Thoracic aorta (tissue), 2 donors: ENCODE measurements around the gene EMP2. TPM values are rescaled to one million over a fixed set of nuclear protein-coding genes. Genes with fewer than 3 reads are reported as not detected.

Source experiments
- ATAC-seq: fragments of 150-250 bp; one replicate; pipeline ENCODE4 v1.8.0; 2017; ENCODE audit warnings: low read depth; ENCODE audit not compliant: insufficient number of reproducible peaks, low FRiP score
- DNase-seq: peaks from one replicate; pipeline ENCODE4 v3.0.0-alpha.2; 2020; ENCODE audit warnings: low spot score
- H3K27ac ChIP-seq, 2 donors: fragments of 200-600 bp; sonication (generic); 1 replicate in 1 of 2; 2 replicates in 1 of 2; pipeline ENCODE4 v1.5.1; 2016; ENCODE audit warnings: mild to moderate bottlenecking in 2 of 2, moderate library complexity in 2 of 2
- H3K27me3 ChIP-seq: fragments of 200-600 bp; sonication (generic); replicated peaks from 2 replicates; pipeline ENCODE4 v1.6.0; 2016; ENCODE audit warnings: mild to moderate bottlenecking; ENCODE audit not compliant: insufficient read depth
- H3K36me3 ChIP-seq: fragments of 200-600 bp; sonication (generic); one replicate; pipeline ENCODE4 v1.5.1; 2016
- H3K4me1 ChIP-seq, 2 donors: fragments of 200-600 bp; sonication (generic); 1 replicate in 1 of 2; 2 replicates in 1 of 2; pipeline versions ENCODE4 v1.5.1 to v1.6.0; 2016; ENCODE audit warnings: low read depth in 2 of 2, mild to moderate bottlenecking in 1 of 2; ENCODE audit not compliant: control insufficient read depth in 1 of 2
- H3K4me3 ChIP-seq: fragments of 200-600 bp; sonication (generic); 2 replicates; pipeline ENCODE4 v1.5.1; 2016; ENCODE audit warnings: mild to moderate bottlenecking
- H3K9me3 ChIP-seq: fragments of 200-600 bp; sonication (generic); 2 replicates; pipeline ENCODE4 v1.5.1; 2016
- total RNA-seq, 2 donors: library from RNA; depleted of rRNA; stranded (reverse); fragments of >200 nt; gene quantifications; one replicate each; pipeline versions ENCODE4 v1.1.0 to v1.2.3, GENCODE V29; 2016
- TF ChIP-seq, protein P1 (sequence below): fragments of 200-600 bp; sonication (generic); IDR thresholded peaks from one replicate; pipeline ENCODE4 v1.5.1; 2019; ENCODE audit warnings: antibody characterized with exemption

The EMP2 gene
- total RNA-seq, 2 donors from 2014 or later, result 84.7 to 110 TPM

DNA sequence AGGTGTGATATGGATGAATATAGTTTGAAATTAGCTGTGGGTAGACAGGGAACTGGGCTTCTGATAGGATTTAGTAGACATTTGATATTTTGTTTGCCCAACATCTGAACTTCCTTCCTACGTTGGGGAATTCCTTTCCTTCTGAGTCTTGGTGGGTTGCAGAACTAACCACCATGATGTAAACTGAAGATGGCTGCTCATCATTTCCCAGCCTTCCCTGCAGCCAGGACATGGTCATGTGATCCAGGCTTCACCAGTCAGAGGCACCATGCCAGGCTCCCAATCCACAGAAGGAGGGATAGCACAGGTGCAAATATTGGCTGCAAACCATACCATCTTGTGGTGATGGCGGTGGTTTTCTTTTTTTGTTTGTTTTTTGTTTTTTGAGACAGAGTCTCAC is 57.4 kb downstream of the EMP2 start:
- no peaks in the 10 kb centered on the region for H3K9me3 ChIP-seq

GRCh38 chr16:10521681-10522274 is 58.6 kb downstream of the EMP2 start:
- Histone ChIP-seq H3K4me1 (no peaks in the 10 kb centered on the region), H3K4me3 (no peak overlapping the region), H3K9me3 (no peaks in the 10 kb centered on the region), H3K27ac (no peak overlapping the region), H3K36me3 (peaks cover 14% of the 10 kb centered on the region), H3K27me3 (no peaks in the 10 kb centered on the region)
- TF ChIP-seq, protein P1, sequence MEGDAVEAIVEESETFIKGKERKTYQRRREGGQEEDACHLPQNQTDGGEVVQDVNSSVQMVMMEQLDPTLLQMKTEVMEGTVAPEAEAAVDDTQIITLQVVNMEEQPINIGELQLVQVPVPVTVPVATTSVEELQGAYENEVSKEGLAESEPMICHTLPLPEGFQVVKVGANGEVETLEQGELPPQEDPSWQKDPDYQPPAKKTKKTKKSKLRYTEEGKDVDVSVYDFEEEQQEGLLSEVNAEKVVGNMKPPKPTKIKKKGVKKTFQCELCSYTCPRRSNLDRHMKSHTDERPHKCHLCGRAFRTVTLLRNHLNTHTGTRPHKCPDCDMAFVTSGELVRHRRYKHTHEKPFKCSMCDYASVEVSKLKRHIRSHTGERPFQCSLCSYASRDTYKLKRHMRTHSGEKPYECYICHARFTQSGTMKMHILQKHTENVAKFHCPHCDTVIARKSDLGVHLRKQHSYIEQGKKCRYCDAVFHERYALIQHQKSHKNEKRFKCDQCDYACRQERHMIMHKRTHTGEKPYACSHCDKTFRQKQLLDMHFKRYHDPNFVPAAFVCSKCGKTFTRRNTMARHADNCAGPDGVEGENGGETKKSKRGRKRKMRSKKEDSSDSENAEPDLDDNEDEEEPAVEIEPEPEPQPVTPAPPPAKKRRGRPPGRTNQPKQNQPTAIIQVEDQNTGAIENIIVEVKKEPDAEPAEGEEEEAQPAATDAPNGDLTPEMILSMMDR, result peak; percentile 86
- ATAC-seq (no peak), DNase-seq (no peak)

More for the DNA sequence above, 57.4 kb downstream of the EMP2 start:
- H3K36me3 ChIP-seq, result peaks cover 21% of the 10 kb centered on the region
- no peak for DNase-seq
- TF ChIP-seq, protein P1, result no peak
- no peak for ATAC-seq
- H3K27ac ChIP-seq, result no peak overlapping the region
- H3K4me1 ChIP-seq, result no peaks in the 10 kb centered on the region
- no peaks in the 10 kb centered on the region for H3K27me3 ChIP-seq
- H3K4me3 ChIP-seq, result no peak overlapping the region

DNA sequence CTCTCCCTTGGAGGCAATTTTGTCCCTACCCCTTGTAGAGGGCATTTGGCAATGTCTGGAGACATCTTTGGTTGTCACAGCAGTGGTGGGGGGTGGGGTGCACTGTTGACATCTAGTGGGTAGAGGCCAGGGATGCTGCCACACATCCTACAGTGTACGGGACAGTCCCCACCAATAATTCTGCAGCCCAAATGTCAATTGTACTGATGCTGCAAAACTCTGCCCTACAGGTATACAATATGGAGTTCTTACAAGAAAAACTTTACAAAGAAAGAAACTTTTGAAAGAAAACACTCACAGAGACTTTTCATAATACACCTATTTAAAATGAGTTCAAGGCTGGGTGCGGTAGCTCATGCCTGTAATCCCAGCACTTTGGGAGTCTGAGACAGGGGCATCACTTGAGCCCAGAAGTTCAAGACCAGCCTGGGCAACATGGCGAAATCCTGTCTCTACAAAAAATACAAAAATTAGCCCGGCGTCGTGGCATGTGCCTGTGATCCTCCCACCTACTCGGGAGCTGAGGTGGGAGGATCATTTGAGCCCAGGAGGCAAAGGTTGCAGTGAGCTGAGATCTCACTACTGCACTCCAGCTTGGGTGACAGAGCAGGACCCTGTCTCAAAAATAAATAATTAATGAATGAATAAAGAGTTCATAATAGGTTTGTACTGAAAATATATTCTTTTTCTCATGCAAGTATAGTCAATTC is 59.4 kb downstream of the EMP2 start:
- H3K36me3 ChIP-seq, result peaks cover 9% of the 10 kb centered on the region
- H3K4me1 ChIP-seq, result no peaks in the 10 kb centered on the region
- H3K27ac ChIP-seq, result no peak overlapping the region
- TF ChIP-seq, protein P1, result no peak
- no peaks in the 10 kb centered on the region for H3K9me3 ChIP-seq
- ATAC-seq (no peak), DNase-seq (no peak)
- no peak overlapping the region for H3K4me3 ChIP-seq
- H3K27me3 ChIP-seq, result no peaks in the 10 kb centered on the region

DNA sequence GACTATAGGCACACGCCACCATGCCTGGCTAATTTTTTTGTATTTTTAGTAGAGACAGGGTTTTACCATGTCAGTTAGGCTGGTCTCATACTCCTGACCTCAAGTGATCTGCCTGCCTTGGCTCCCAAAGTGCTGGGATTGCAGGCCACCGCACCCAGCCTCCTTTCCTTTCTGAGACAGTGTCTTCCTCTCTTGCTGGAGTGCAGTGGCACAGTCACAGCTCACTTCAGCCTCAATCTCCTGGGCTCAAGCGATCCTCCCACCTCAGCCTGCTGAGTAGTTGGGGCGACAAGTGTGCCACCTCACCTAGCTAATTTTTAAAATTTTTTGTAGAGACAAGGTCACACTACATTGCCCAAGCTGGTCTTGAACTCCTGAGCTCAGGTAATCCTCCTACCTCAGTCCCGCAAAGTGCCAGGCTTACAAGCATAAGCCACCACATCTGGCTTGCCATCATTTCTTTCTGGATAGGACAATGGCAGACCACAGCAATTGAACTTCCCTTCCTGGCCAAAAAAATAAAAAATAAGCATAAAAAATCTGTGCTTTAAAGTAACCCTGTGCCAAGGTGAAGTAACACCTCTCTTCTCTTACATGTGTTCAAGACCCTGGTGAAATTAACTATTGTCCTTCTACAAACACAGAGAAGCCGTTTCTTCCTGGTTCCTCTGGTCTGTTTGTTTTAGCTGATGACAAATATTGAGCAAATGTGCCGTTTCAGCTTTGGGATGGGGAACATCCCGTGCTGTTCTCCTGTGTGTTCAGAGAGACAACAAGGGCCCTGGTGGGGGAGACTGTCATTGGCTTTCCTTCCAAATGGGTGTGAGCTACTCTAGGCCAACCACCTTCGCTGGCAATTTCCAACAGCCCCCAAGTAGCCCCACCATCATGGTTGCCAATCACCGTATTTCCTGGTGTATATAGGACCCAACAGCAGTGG is 60.2 kb downstream of the EMP2 start:
- peaks cover 3% of the 10 kb centered on the region for H3K36me3 ChIP-seq
- no peak overlapping the region for H3K27ac ChIP-seq
- H3K9me3 ChIP-seq, result no peaks in the 10 kb centered on the region
- H3K27me3 ChIP-seq, result no peaks in the 10 kb centered on the region
- TF ChIP-seq, protein P1, result no peak
- DNase-seq (no peak), ATAC-seq (no peak)
- H3K4me3 ChIP-seq, result no peak overlapping the region
- H3K4me1 ChIP-seq, result peaks cover 3 to 8% of the 10 kb centered on the region in 2 donors

DNA sequence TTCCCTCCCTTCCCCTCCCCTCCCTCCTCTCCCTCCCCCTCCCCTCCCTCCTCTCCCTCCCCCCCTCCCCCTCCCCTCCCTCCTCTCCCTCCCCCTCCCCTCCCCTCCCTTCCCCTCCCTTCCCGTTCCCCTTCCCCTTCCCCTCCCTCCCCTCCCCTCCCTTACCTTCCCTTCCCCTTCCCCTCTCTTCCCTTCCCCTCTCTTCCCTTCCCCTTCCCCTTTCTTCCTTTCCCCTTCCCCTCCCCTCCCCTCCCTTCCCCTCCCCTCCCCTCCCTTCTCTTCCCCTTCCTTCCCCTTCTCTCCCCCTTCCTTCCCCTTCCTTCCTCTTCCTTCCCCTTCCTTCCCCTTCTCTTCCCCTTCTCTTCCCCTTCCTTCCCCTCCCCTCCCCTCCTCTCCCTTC is 61.1 kb downstream of the EMP2 start:
- TF ChIP-seq, protein P1, result no peak
- H3K4me1 ChIP-seq, result peaks cover 11 to 15% of the 10 kb centered on the region in 2 donors
- no peak overlapping the region for H3K27ac ChIP-seq
- ATAC-seq, result no peak
- no peaks in the 10 kb centered on the region for H3K27me3 ChIP-seq
- H3K4me3 ChIP-seq, result no peak overlapping the region
- H3K36me3 ChIP-seq, result no peaks in the 10 kb centered on the region
- H3K9me3 ChIP-seq, result no peaks in the 10 kb centered on the region
- no peak for DNase-seq
